HFF-Myc (cell line): Measurements from ENCODE around the gene INA.

Source experiments
- DNase-seq: peaks from one replicate; pipeline ENCODE4 v3.0.0-alpha.2; 2011; ENCODE audit warnings: low read depth; ENCODE audit errors: extremely low read depth
- H3K4me3 ChIP-seq: replicated peaks from 2 replicates; pipeline ENCODE4 v1.5.1; 2011; ENCODE audit warnings: low read depth, mild to moderate bottlenecking, control low read depth, low read length
- TF ChIP-seq, protein P1 (sequence below): IDR thresholded peaks from 2 replicates; pipeline ENCODE4 v1.5.1; 2012; ENCODE audit warnings: mild to moderate bottlenecking, low read depth, low read length, control low read depth; ENCODE audit errors: missing control alignments

The INA gene

DNA sequence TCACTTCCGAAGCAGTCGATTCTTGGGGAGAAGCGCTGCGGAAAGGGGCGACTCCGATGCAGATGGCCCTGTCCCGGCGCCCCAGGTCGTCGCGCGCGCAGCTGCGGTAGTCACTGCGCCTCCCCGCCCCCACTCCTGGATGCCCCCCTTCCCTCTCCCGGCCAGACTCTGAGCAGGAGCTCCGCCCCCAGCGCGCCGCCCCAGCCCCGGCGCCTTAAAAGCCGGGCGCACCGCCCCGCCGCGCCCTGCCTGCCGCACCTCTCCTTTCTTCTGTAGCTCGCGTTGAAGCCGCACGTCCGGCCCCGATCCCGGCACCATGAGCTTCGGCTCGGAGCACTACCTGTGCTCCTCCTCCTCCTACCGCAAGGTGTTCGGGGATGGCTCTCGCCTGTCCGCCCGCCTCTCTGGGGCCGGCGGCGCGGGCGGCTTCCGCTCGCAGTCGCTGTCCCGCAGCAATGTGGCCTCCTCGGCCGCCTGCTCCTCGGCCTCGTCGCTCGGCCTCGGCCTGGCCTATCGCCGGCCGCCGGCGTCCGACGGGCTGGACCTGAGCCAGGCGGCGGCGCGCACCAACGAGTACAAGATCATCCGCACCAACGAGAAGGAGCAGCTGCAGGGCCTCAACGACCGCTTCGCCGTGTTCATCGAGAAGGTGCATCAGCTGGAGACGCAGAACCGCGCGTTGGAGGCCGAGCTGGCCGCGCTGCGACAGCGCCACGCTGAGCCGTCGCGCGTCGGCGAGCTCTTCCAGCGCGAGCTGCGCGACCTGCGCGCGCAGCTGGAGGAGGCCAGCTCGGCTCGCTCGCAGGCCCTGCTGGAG is at the start of gene INA:
Gene INA (plus strand): TSS at position 243 of the 817 bp plus-strand sequence. CDS start 74 bp downstream, at position 317.
- TF ChIP-seq, protein P1, sequence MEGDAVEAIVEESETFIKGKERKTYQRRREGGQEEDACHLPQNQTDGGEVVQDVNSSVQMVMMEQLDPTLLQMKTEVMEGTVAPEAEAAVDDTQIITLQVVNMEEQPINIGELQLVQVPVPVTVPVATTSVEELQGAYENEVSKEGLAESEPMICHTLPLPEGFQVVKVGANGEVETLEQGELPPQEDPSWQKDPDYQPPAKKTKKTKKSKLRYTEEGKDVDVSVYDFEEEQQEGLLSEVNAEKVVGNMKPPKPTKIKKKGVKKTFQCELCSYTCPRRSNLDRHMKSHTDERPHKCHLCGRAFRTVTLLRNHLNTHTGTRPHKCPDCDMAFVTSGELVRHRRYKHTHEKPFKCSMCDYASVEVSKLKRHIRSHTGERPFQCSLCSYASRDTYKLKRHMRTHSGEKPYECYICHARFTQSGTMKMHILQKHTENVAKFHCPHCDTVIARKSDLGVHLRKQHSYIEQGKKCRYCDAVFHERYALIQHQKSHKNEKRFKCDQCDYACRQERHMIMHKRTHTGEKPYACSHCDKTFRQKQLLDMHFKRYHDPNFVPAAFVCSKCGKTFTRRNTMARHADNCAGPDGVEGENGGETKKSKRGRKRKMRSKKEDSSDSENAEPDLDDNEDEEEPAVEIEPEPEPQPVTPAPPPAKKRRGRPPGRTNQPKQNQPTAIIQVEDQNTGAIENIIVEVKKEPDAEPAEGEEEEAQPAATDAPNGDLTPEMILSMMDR = no peak
- no peak for DNase-seq
- H3K4me3 ChIP-seq = peak within 1 kb of the TSS; percentile 41

- no peak for DNase-seq
- no peak overlapping the region for H3K4me3 ChIP-seq
Measured at GRCh38 chr10:103227416-103227815, 49.5 kb upstream of the INA start.

DNA sequence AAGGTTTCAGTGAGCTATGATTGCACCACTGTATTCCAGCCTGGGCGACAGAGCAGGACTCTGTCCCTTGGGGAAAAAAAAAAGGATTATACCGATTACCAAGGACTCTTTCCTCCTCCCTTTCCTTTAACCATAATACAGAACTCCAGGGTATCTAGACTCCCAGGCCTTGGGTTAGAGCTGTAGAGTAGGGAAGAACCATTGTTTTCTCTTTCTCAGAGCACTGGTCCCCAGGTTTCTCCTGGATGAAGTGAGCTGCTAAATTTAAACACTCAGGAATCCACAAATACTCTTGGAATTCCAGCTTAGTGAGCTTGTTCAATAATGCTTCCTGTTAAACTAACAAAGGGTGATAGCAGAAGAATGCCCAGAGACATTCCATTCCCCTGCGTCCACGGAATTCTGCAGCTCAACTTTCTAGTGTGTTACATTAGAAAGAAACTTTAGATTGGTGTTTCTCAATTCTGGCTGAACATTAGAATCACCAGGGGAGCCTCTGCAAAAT is 45.8 kb upstream of the INA start:
- no peak overlapping the region for H3K4me3 ChIP-seq
- TF ChIP-seq, protein P1 = no peak
- DNase-seq = peak; percentile 73

More at GRCh38 chr10:103227416-103227815, 49.5 kb upstream of the INA start:
- TF ChIP-seq, protein P1 = no peak

GRCh38 chr10:103232131-103232673 is 44.7 kb upstream of the INA start:
- no peak for DNase-seq
- TF ChIP-seq, protein P1 = no peak
- H3K4me3 ChIP-seq = no peak overlapping the region

GRCh38 chr10:103232772-103233488 is 44.0 kb upstream of the INA start:
- DNase-seq = no peak
- H3K4me3 ChIP-seq = no peak overlapping the region
- TF ChIP-seq, protein P1 = no peak

DNA sequence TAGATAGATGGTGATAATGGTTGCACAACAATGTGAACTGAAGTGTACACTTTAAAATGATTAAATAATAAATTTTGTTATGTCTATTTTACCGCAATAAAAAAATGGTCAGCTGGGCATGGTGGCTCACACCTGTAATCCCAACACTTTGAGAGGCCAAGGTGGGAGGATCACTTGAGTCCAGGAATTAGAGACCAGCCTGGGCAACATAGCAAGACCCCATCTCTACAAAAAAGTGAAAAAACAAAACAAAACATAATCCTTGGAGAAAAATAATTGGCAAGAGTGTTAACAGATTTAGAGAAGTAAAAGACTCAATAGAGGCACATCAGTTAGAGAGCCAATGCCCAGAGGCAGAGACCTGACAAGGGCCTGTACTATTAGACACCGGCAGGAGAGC is 41.2 kb upstream of the INA start:
- TF ChIP-seq, protein P1 = no peak
- H3K4me3 ChIP-seq = no peak overlapping the region

More for the DNA sequence above, 41.2 kb upstream of the INA start:
- no peak for DNase-seq
